GM21367 (cell line): Measurements from ENCODE around the gene PITPNM1.
A peak's percentile ranks its signal among the peaks of the same experiment; 100 is the strongest.
"Not testable (repeated sequence)": the region's sequence is repeated elsewhere in the genome, so short reads cannot be mapped to it uniquely, and the experiment has no call there.

ENCODE experiments used
- ATAC-seq: cut with Tn5 transposase; IDR thresholded peaks from one replicate; pipeline ENCODE4 v1.9.1; 2021; ENCODE audit not compliant: unreplicated experiment

The PITPNM1 gene

GRCh38 chr11:67468456-67468758 is 36.8 kb downstream of the PITPNM1 start:
- ATAC-seq = no peak

- no peak for ATAC-seq
Measured at GRCh38 chr11:67468056-67468455, 37.1 kb downstream of the PITPNM1 start.

- ATAC-seq = no peak
Measured at GRCh38 chr11:67466962-67467771, 38.0 kb downstream of the PITPNM1 start.

DNA sequence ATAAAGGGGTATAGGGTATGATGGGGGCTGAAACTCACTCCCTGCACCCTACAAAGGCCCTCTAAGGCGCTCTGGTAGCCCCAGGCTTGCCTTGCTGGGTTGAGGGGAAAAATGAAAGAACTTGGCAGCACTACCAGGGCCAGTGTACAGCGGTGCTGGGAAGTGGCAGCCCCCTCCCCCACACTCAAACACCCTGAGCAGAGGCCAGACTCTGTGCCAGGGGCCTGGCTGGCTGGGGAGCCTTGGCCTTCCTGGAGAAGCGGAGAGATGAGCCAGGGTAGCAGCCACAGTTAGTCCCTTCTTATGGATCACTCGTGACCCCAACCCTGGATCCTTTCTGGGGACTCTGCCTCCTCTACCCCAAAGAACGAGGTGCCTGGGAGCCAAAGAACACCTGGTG is 38.8 kb downstream of the PITPNM1 start:
- ATAC-seq = no peak

- not testable (repeated sequence) for ATAC-seq
Measured at GRCh38 chr11:67465530-67465929, 39.6 kb downstream of the PITPNM1 start.

DNA sequence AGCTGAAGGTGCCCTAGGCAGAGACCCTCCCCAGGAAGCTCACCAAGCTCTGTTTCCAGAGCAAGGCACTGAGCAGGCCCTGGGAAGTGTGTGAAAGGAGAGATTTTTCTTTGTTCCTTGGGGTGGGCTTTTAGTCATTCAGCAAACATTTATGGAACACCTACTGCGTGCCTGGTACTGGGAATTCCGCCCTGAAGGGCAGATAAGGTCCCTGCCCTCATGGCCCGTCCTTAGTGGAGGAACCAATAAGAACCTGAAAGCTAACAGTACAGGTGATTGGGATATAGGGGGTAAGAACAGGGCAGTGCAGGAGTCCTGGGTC is 40.0 kb downstream of the PITPNM1 start:
- no peak for ATAC-seq

- ATAC-seq = peak; percentile 53
Measured at GRCh38 chr11:67464411-67465188, 40.6 kb downstream of the PITPNM1 start.

- ATAC-seq = no peak
Measured at GRCh38 chr11:67463680-67464410, 41.3 kb downstream of the PITPNM1 start.

GRCh38 chr11:67463186-67463585 is 42.0 kb downstream of the PITPNM1 start:
- ATAC-seq = no peak

- no peak for ATAC-seq
Measured at GRCh38 chr11:67458266-67458665, 46.9 kb downstream of the PITPNM1 start.

GRCh38 chr11:67457453-67457852 is 47.7 kb downstream of the PITPNM1 start:
- no peak for ATAC-seq

GRCh38 chr11:67456068-67456705 is 49.0 kb downstream of the PITPNM1 start:
- ATAC-seq = no peak

GRCh38 chr11:67455054-67455453 is 50.1 kb downstream of the PITPNM1 start, which contains the start of gene CABP4:
CABP4 (plus strand) TSS chr11:67455354; CDS start chr11:67455424, 70 bp downstream.
- ATAC-seq = no peak

DNA sequence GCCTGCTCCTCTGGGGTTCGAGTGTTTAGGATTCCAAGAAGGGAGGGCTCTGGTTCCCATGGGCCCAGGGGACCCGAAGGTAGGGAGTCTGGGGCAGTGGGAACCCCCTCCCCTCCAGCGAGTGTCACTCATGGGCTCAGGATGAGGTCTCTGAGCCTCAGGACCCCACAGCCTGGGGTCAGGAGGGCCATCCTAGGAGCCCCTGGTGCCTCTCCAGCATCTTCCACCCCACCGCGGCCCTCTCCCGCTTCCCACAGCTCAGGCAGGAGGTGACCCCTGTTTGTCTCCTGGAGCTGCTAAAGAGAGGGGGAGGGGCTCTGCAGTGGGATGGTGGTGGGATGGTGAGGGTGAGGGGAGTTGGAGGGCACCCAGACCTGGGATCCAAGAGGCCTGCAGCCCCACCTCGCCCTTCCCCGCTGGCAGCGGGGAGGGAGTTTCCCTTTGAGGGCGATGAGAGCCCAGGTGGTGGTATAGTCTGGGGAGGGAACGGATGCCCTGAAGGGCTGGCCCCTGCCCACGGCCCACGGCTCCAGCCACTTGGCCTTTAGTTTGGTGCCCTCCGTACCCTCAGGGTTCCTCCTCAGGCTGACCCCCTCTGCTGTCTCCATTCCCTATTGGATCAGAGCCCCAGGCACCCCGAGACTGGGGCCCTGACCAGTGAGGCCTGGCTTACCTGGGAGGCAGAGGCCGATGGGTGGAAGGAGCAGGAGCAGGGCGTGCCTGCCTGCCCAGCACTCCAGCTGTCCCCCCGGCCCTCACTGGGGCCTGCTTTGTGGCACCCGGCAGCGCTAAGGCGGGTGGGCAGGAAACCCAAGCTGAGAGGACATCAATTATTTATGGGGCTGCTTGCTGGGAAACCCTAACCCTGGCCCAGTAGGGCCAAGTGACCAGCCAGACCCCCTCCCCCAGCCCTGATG is 51.1 kb downstream of the PITPNM1 start:
- no peak for ATAC-seq

- no peak for ATAC-seq
Measured at GRCh38 chr11:67452141-67452952, 52.8 kb downstream of the PITPNM1 start, which contains the start of gene GPR152. GPR152 (minus strand) TSS chr11:67452729; CDS start chr11:67452724, 5 bp downstream.

DNA sequence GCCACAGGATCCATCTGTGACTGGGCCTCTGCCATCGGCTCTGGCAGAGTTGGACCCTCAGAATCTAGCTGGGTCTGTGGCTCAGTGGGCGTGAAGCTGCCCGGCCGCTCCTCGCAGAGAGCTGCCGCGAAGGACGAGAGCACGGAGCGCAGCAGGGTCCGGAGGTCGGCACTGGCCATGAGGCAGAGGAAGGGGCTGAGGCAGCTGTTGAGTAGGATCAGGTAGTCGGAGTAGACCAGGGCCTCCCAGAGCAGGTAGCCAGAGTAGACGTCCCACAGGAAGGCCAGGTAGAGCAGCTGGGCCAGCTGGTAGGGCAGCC is 53.5 kb downstream of the PITPNM1 start:
- ATAC-seq = no peak

DNA sequence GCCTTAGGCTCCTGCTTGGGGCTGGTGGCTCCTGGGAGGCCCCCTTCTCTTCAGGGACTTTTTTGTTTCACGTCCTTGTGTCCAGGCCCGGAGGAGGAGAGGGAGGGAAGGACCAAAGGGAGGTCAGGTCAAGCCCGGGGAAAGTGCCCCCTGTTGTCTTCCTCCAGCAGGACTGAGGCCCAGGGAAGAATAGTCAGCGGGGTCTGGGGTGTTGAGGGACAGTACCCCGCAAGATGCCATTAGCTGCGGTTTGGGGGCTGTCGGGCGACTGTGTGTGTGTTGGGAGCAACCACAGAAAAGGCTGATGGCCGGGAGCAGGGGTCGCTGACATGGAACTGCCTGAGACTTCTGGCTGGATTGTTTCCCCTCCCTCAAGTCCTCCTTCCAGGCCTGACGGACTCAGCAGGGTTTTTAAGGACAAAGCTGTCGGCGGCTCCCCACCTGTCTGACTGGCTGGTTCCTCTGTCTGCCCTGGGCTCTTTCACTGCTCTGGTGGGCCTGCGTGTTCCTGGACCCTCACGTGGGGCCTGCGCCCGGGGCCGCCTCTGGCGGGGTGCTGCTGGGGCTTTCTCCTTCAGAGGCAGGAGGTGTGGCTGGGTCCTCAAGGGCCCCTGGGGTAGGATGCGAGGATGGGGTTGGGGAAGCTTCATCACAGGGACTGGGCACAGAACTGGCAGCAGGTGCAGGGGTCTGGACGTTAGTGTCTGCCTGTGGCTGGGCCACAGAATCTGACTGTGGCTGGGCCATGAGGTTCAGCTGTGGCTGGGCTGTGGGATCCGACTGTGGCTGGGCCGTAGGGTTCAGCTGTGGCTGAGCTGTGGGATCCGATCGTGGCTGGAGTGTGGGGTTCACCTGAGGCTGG is 54.1 kb downstream of the PITPNM1 start:
- ATAC-seq = no peak

DNA sequence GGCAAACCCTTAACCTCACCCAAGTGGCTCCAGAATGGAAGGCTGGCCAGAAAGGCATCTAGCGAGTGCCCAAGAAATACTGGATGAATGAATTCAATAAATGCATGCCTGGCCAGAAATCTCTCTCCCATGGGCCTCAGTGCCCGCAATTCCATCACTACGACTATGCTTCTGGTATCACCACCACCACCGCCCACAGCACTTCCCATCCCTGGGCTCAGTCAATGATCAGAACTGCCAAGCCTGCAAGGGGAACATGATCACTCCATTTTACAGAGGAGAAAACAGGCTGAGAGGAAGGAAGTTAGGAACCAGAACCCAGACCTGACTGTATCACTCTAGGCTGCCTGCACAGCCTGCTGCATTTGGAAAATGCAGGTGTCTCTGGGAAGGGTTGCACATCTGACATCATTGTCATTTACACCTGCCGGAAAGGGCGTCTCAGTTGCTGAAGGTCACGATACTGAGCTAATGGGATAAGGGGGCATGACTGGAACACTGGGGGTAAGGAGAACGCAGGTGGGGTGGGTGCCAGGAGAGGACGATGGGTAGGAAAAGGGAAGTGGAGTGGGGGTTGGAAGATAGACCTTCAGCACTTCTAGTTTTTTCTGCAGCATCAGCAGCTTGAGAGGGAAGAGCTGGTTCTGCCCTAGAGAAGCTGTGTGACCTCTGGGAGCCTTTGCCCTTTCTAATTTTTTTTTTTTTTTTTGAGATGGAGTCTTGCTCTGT is 55.9 kb downstream of the PITPNM1 start:
- no peak for ATAC-seq
